ENCODE results near the gene EDNRA.

Gene EDNRA

GRCh38 chr4:147591106-147591505, 110.2 kb downstream of the EDNRA start:
- DNase-seq, result no peak

GRCh38 chr4:147594107-147594506, 113.2 kb downstream of the EDNRA start:
- DNase-seq, result no peak

All from right hindlimb (tissue), 1 donor.